Measurements from ENCODE around the gene FNBP1L. TPM values are rescaled to one million over a fixed set of nuclear protein-coding genes. Genes with fewer than 3 reads are reported as not detected.

The FNBP1L gene
- total RNA-seq, 1 donor from 2014 or later = 40.6 TPM

GRCh38 chr1:93578433-93578830 lies 130.5 kb downstream of the FNBP1L start:
- intact Hi-C loops (cut with DNase I) = no loop called here
- H3K4me1 ChIP-seq = peaks cover 16% of the 10 kb centered on the region
- no peak overlapping the region for H3K4me3 ChIP-seq
- H3K27ac ChIP-seq = no peak overlapping the region
- no peak for TF ChIP-seq CTCF (IDR thresholded peaks at IDR 0.05)
- H3K36me3 ChIP-seq = peaks cover 78% of the 10 kb centered on the region
- H3K9me3 ChIP-seq = no peaks in the 10 kb centered on the region
- ATAC-seq = no peak
- DNase-seq = no peak
- no peaks in the 10 kb centered on the region for H3K27me3 ChIP-seq (ENCODE audit: low read depth)

- peak overlapping the region; percentile 28 for H3K27ac ChIP-seq
- ATAC-seq (no peak), DNase-seq (no peak)
- peaks cover 79% of the 10 kb centered on the region for H3K36me3 ChIP-seq
- H3K4me3 ChIP-seq = no peak overlapping the region
- TF ChIP-seq CTCF (IDR thresholded peaks at IDR 0.05) = no peak
- no peaks in the 10 kb centered on the region for H3K27me3 ChIP-seq (ENCODE audit: low read depth)
- H3K9me3 ChIP-seq = no peaks in the 10 kb centered on the region
- intact Hi-C loops (cut with DNase I) = no loop called here
- H3K4me1 ChIP-seq = peaks cover 16% of the 10 kb centered on the region
Observed at GRCh38 chr1:93578911-93579825, 131.2 kb downstream of the FNBP1L start.

- peaks cover 78% of the 10 kb centered on the region for H3K36me3 ChIP-seq
Observed at GRCh38 chr1:93579891-93580290, 132.0 kb downstream of the FNBP1L start.

GRCh38 chr1:93581917-93582850 lies 134.3 kb downstream of the FNBP1L start:
- DNase-seq (no peak), ATAC-seq (no peak)
- H3K4me3 ChIP-seq = no peak overlapping the region
- H3K9me3 ChIP-seq = no peaks in the 10 kb centered on the region
- no peak overlapping the region for H3K27ac ChIP-seq
- no peak for TF ChIP-seq CTCF (IDR thresholded peaks at IDR 0.05)
- H3K27me3 ChIP-seq (ENCODE audit: low read depth) = no peaks in the 10 kb centered on the region
- peaks cover 23% of the 10 kb centered on the region for H3K4me1 ChIP-seq
- intact Hi-C loops (cut with DNase I) = no loop called here
- H3K36me3 ChIP-seq = peaks cover 79% of the 10 kb centered on the region

More at GRCh38 chr1:93579891-93580290, 132.0 kb downstream of the FNBP1L start:
- DNase-seq = peak; percentile 54
- intact Hi-C loops (cut with DNase I) = no loop called here
- peak overlapping the region; percentile 28 for H3K27ac ChIP-seq
- no peak for TF ChIP-seq CTCF (IDR thresholded peaks at IDR 0.05)
- no peaks in the 10 kb centered on the region for H3K27me3 ChIP-seq (ENCODE audit: low read depth)
- H3K4me1 ChIP-seq = peaks cover 16% of the 10 kb centered on the region
- H3K4me3 ChIP-seq = no peak overlapping the region
- no peaks in the 10 kb centered on the region for H3K9me3 ChIP-seq
- ATAC-seq = peak; percentile 53

DNA sequence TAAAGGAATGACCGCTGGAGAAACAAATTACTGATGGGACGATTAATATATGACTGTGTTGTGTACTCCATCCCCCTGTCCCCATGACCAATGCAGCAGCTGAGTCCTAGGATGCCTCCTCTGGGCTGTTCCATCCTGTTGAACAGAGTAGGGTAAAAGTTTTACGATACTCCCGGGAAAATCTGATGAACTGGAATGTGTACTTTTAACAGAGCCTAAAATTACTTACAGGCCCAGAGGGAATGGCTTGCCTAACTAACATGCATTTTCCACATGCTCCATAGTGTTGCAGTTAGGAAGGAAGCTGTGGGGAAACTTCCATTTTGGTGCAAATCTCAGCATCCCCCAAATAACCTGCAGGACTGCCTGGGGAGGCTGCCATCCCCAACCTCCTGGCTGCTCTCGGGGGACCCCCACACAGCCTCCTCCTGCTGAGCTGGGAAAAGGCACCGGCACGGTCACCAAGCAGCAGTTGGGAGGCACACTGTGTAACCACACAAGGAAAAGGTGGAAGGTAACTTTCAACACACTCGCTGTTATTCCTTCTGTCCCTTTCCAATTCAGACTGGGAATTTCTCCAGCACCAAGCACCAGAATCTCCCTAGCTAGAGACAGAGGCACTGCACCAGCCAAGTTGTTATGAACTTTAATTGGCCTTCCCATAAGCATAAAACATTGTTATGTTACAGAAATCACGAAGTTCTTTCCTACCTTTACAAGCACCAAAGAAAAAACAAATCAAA lies 136.5 kb downstream of the FNBP1L start:
- Histone ChIP-seq H3K4me3 (peak overlapping the region; percentile 37), H3K4me1 (peaks cover 21% of the 10 kb centered on the region), H3K27me3 (ENCODE audit: low read depth) (no peaks in the 10 kb centered on the region), H3K36me3 (peaks cover 92% of the 10 kb centered on the region), H3K9me3 (no peaks in the 10 kb centered on the region), H3K27ac (peak overlapping the region; percentile 83)
- DNase-seq (no peak), ATAC-seq (peak; percentile 12 to 27)
- intact Hi-C loops (cut with DNase I) = no loop called here
- no peak for TF ChIP-seq CTCF (IDR thresholded peaks at IDR 0.05)

Data from lower lobe of right lung (tissue), 2 donors.